Omental fat pad (tissue), 4 donors: Measurements from ENCODE around the gene ZNF432. TPM values are rescaled to one million over a fixed set of nuclear protein-coding genes. Genes with fewer than 3 reads are reported as not detected.
"Not testable (repeated sequence)": the region's sequence is repeated elsewhere in the genome, so short reads cannot be mapped to it uniquely, and the experiment has no call there.

ENCODE experiments used
- ATAC-seq: fragments of 150-250 bp; one replicate; pipeline ENCODE4 v1.9.1; 2016; ENCODE audit warnings: mild to moderate bottlenecking, moderate library complexity; ENCODE audit not compliant: low FRiP score
- DNase-seq: peaks from one replicate; pipeline ENCODE4 v3.0.0-alpha.2; 2019; ENCODE audit warnings: low spot score
- total RNA-seq, 4 donors: library from RNA; depleted of rRNA; stranded (reverse); fragments of >200 nt; gene quantifications; one replicate each; pipeline ENCODE4 v1.1.0, GENCODE V29; 2016
- TF ChIP-seq, protein P1 (sequence below), 3 donors: fragments of 450-650 bp; IDR thresholded peaks; one replicate each; pipeline ENCODE4 v1.5.1; 2016 to 2017; ENCODE audit warnings: antibody characterized with exemption in 3 of 3, mild to moderate bottlenecking in 3 of 3, moderate library complexity in 2 of 3

The ZNF432 gene
- total RNA-seq: 10 to 100 TPM in 3 of 4 donors, 1 to 10 TPM in 1; 7.3 to 15.3 (median 11.7) TPM

GRCh38 chr19:52048555-52049501 lies at the start of gene ZNF432:
Gene ZNF432 (minus strand): TSS chr19:52048838. CDS start chr19:52046868, 1,970 bp downstream.
- TF ChIP-seq, protein P1, sequence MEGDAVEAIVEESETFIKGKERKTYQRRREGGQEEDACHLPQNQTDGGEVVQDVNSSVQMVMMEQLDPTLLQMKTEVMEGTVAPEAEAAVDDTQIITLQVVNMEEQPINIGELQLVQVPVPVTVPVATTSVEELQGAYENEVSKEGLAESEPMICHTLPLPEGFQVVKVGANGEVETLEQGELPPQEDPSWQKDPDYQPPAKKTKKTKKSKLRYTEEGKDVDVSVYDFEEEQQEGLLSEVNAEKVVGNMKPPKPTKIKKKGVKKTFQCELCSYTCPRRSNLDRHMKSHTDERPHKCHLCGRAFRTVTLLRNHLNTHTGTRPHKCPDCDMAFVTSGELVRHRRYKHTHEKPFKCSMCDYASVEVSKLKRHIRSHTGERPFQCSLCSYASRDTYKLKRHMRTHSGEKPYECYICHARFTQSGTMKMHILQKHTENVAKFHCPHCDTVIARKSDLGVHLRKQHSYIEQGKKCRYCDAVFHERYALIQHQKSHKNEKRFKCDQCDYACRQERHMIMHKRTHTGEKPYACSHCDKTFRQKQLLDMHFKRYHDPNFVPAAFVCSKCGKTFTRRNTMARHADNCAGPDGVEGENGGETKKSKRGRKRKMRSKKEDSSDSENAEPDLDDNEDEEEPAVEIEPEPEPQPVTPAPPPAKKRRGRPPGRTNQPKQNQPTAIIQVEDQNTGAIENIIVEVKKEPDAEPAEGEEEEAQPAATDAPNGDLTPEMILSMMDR (IDR thresholded peaks at IDR 0.05): no peak
- DNase-seq (peak; percentile 60), ATAC-seq (peak; percentile 98)

DNA sequence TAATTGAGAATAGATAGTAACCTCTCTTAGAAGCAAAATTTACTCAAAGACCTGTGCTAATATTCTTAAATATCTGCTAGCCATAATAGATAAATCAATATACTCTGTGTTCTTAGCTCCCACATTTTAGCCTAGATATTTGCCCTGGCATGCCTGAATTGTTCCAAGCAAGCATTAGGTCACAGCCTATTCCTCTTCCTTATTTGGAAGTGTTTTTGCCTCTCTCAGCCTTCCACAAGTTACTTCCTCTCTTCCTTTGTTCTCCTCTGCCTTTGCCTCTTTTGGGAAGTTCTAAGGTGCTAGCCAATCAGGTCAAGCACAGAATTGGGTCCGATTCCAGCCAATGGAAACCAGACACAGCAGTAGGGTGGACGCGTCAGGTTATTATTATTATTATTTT lies 47.8 kb upstream of the ZNF432 start:
- DNase-seq: not testable (repeated sequence)

GRCh38 chr19:52095172-52096014 lies 46.8 kb upstream of the ZNF432 start, which contains the start of gene ZNF841:
Gene ZNF841 (minus strand): TSS chr19:52095765. CDS start chr19:52084801, 10,964 bp downstream.
- DNase-seq (peak; percentile 79), ATAC-seq (peak; percentile 99)
- TF ChIP-seq, protein P1 (IDR thresholded peaks at IDR 0.05): no peak

More for the DNA sequence above, 47.8 kb upstream of the ZNF432 start:
- not testable (repeated sequence) for ATAC-seq

GRCh38 chr19:52094526-52095130 lies 46.0 kb upstream of the ZNF432 start:
- TF ChIP-seq, protein P1 (IDR thresholded peaks at IDR 0.05): no peak
- no peak for ATAC-seq

GRCh38 chr19:52086481-52086880 lies 37.8 kb upstream of the ZNF432 start:
- TF ChIP-seq, protein P1 (IDR thresholded peaks at IDR 0.05): no peak
- ATAC-seq (no peak), DNase-seq (no peak)

More at GRCh38 chr19:52094526-52095130, 46.0 kb upstream of the ZNF432 start:
- DNase-seq: no peak

DNA sequence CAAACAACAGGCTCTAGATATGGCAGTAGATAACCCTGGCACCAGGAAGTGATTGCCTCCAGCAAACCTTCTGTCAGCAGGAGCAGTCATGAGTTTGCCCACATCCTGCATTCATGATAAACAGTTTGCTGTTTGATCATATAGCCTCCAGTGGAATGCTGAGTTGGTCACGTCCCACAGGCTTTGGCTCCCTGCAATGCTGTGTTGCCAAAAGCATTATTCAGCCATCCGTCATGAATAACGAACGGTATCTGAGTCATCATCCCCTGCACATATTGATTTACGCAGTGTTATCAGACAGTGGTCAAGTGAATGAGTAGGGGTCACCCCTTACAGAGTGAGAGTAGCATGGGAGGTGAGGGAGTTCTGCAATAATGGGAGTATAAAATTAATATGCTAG lies 21.9 kb upstream of the ZNF432 start:
- DNase-seq (no peak), ATAC-seq (no peak)
- TF ChIP-seq, protein P1 (IDR thresholded peaks at IDR 0.05): no peak
